NCI-H1417 (cell line): ENCODE data around the gene CLEC7A.

Experiments
- DNase-seq, 3 experiments: peaks; one replicate each; lab custom pipeline; 2025; lab: John Stamatoyannopoulos, UW

CLEC7A gene

DNA sequence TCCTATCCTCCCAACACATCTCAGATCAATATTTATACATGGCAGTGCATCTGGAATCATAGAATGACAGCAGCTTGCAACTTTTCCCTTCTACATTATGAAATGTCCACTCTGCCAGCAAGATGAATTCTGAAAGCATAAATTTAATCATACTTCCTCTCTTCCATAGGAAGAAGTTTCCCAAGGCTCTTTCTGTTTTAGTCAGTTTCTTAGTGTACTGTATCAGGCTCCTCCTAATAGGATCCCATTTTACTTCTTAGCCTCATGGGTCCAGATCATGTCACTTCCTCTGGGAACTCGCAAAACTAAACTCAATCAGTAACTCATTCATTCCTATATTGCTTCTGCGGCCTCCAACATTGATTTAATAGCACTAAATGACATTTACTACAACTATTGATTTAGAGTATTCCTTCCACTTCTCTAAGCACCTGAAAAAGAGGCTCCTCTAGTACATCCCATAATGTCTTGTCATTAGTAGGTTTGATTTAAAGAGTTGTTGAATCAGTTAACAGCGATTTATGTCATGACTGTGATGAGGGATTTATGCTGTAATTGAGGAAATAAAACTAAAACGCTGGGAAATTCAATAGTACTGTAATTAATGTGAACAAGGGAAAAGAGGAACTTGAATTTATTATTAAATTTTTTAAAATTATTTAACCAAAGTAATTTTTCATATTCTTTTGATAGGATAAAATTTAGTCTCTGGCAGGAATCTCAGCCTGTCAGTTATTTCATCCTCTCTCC is 35.2 kb downstream of the CLEC7A start:
- no peak for DNase-seq

DNA sequence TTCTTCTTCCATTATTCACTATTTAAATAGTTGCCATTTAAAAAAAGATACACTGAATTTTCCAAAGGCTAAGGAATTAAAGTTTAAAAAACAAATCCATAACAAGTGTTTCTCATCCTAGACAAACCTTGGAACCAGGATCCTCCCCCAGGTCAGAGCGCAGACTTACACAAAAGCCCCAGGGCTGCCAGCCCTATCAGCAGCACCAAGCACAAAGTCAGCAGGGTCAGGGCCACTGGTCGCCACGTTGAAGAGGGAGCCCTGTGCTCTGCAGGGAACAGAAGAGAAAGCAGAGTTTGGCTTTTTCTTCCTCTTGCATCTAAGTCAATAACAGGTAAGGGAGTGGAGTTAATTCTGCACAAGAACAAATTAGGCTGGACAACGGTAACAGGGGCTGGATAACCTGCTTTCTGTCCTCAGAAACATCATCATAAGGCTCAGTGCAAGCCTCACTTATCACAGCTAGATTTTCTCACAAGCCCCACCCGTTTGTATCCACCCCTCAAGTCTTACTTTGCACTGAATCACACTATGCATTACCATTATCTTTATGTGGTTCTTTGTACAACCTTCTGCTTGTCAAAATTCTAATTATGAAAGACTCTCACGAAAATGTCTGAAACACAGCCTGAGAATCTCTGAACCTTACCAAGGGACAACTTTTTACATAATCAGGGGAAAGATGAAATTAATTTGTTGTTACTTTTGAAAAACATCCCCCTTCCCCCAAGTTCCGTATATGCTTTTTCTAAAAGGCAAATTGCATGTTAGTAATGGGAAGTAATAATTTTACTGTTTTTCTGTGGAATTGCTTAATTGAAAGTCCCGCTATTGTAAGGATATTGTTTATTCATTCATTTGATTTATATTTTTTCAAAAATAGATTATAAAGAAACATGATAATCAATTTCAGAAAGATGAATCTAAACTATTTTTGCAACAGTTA is 40.8 kb downstream of the CLEC7A start:
- DNase-seq = no peak

DNA sequence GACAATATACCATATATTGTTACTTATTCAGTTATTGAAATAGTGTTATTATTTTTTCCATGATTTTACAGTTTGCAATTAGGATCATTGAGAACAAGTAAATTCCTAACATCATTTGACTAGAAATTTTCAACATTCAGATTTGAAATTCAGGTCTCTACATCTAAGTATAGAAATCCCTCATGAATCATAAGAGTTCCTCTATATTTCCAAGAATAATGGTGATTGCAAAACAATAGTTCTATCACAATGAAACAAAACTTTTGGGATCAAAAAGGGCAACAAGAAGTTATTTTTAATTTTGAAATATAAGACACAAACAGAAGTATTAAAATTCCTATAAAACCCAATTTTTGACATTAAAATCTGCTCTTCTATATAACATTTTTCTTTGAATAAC is 42.0 kb downstream of the CLEC7A start:
- no peak for DNase-seq

DNA sequence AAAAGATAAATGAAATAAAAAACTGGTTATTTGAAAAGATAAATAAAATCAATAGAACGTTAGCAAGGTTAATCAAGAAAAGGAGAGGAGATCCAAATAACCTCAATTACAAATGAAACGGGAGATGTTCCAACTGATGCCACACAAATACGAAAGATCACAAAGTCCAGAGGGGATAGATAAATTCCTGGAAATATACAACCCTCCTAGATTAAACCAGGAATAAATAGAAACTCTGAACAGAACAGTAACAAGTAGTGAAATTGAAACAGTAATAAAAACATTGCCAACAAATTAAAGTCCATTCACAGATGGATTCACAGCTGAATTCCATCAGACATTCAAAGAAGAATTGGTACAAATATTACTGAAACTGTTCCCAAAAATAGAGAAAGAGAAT is 43.6 kb downstream of the CLEC7A start:
- DNase-seq = no peak

DNA sequence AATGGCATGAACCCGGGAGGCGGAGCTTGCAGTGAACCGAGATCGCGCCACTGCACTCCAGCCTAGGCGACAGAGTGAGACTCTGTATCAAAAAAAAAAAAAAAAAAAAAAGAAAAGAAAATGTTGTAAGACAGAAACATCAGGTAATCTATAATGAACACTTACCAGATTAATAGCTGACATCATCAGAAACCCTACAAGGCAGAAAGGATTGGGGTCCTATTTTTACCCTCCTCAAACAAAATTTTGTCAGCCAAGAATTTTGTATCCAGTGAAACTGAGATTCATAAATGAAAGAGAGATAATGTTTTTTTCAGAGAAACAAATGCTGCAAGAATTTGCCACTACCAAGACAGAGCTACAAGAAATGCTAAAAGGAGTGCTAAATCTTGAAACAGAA is 45.3 kb downstream of the CLEC7A start:
- no peak for DNase-seq

DNA sequence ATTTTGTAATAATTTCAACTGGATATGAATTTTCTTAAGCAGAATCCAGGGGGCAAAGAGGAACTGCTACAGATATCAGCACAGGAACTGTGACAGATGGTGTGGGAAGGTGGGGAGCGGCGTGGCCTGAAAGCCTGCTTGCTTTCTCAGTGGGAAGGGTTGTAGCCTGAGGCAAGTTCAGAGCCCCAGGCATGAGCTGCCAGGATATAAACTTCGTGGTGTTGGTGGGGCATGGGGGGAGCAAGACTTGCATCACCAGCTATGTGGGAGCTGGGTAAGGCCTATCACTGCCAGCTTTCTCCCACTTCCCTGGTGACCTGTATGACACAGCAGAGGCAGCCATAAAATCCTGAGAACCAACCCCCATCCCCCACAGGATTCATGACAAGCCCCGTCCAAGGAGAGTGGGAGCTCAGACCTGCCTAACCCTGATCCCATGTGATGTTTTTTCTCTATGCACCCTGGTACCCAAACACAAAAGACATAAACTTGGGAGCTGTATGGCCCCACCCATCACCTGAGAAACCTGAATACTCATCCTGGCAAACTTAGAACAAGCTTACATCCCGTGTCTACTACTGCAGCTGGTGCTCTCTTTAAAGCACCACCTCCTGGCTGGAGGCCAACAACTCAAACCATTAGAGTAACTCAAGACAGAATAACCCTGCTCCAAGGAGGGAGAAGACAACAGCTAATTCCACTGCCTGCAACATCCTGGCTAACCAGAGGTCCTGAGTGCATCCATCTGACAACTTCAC is 47.7 kb downstream of the CLEC7A start:
- no peak for DNase-seq

DNA sequence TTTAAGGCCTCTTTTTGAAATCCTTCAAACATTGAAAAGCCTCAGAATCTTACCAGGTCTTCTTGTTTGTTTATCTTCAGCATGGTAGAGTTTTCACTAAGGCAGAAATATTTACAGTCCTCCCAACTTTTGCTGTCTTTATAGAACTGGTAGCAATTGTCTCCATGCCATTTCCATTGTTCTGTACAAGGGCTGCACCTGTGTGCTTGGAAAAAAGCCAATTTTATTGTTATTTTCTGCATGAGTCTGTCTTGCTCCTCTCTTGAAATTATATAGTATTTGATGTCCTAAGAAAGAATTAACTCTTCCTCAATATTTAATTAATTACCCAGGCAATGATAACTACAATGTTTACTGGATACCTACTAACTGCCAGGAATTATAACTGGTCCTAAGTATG is 54.5 kb downstream of the CLEC7A start:
- DNase-seq = peak in 2 of 3 experiments; percentile 24 to 64

DNA sequence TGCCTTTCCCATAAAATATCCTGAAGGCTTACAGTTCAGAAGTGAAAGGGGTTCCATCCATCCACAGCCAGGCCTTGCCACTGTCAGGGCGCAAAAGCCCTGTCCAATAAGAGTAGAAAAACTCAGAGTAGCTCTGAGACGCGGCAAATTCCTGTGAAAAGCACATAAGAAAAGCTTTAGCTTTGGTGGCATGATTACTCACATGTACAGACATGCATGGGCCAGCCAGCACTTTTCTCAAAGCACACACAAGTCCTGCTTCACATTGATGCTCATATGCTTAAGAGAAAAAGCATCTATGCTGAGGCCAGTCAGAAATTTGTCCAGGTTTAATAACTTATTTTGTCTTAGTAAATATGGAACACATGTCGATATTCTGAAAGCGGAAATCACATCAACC is 56.7 kb downstream of the CLEC7A start:
- no peak for DNase-seq

DNA sequence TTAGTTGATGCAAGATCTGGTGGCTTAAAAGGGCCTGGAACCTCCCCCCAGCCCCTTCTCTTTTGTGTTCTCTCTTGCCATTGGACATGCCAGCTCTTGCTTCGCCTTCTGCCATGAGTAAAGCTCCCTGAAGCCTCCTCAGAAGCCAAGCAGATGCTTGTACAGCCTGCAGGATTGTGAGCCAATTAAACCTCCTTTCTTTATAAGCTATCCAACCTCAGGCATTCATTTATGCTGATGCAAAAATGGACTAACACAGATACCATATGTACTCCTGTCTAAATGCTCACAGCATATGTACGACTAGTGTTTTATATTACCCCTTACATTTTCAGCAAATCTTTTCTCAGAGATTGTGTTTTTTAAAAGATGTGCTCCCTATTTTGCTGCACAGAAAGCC is 57.9 kb downstream of the CLEC7A start:
- no peak for DNase-seq

DNA sequence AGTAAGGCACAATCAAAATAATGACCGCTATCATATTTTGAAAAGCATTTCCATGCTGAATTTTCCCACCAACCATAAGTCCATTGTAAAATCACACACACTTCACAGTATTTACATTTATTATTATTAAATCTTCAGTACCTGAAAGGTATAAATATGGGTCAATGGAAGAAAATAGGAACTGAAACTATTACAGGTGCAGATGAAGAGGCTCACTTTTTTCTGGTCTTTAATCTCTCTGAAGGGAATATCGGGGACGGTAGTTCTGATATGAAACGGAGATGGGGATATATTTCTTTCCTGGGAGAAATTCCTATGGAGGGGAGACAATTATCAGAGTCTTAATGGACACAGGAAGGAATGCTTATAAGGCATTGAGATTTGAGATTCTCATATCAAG is 59.6 kb downstream of the CLEC7A start:
- DNase-seq = no peak

DNA sequence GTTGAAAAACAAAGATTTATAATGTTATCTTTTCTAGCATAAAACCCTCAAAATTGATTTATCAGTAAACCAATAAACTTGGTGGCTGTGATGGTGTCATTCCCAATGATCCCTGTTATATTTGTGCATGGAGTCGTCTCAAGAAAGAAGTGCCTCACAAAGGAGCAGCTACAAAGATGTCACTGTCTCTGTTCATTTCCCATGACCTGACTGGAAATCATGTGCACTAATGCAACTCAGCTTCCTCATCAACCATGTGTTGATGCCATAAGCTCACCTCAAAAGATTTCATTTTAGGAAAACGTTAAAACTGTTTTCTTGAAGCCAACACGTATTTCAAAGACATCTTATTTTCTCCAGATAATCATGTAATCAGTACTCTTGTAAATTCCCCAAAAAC is 60.0 kb downstream of the CLEC7A start:
- no peak for DNase-seq

DNA sequence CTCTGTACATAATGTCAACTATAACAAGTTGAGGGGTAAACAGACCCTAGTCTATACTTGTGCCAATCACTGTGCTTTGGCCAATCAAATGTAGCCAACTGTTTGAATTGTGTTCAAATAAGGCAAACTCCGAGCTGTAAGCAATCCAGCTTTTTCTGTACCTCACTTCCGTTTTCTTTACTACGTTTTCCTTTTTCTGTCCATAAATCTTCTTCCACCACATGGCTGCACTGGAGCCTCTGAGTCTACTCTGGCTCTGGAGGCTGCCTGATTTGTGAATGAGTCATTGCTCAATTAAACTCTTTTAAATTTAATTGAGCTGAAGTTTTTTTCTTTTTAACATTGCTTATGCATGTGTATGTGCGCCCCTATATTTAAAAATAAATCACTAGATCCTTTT is 60.9 kb downstream of the CLEC7A start:
- DNase-seq = peak in 1 of 3 experiments; percentile 23

DNA sequence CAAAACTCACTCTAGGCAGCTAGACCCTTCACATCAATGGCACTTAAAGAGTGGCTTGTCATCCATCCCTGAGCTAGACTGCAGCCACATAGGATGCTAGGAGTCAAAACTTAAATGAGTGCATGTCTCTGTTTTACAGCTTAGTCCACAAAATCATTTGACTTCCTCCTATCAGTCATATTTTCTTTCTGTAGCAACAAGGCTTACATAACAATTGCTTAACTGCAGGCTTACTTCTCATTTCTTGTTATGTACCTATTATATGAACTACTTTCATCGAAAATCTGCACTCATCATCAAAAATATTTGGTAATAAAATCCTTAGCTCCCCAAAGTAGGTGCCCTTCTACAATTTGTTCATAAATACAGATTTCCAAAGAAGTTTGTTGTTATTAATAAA is 61.4 kb downstream of the CLEC7A start:
- DNase-seq = no peak

DNA sequence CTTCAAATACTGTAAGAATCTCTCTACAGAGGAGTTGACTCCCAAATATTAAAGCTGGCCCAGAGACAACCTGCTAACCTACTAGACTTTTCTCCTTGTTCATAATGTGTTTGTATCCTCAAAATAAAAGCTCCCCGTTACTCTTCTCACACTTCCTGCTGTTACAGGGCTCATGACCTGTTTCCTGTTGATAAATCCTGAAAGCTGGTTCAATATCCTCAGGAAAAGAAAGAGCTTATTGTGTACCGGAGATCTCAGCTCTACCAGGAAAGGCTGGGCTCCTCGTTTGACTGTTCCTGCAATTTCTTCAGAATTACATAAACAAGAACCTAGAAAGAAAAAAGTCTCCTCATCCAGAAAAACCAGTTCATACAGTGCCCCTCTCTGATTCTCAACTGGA is 62.1 kb downstream of the CLEC7A start:
- DNase-seq = no peak

DNA sequence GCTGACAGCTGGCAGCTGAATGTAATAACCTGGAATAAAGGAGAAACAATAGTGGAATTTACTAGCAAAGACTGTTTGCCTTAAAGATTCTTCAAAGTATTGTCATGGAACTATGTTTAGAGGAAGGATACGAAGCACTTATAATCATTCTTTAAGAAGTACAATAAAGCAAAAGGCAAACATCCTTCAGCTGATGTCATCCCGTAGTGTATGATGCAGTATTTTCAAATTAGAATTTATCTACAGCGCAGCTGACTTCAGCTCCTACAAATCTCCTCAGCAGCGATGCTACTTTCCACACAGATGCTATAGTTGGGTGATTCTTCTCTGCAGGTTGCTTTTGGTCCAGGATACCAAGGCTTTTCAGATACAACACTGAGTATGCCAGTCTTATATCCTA is 62.7 kb downstream of the CLEC7A start:
- no peak for DNase-seq
